DOHH2 (cell line): ENCODE measurements around the gene OR10A3.

Source experiments
- CTCF ChIP-seq: fragments of 200-600 bp; sonication (generic); IDR thresholded peaks from one replicate; pipeline ENCODE4 v1.5.1; 2014; ENCODE audit warnings: antibody characterized with exemption, mild to moderate bottlenecking, low read depth, low read length; ENCODE audit not compliant: poor library complexity, severe bottlenecking
- EZH2phosphoT487 ChIP-seq: fragments of 200-600 bp; sonication (generic); IDR thresholded peaks from 2 replicates; pipeline ENCODE4 v1.6.1; 2017; ENCODE audit warnings: borderline replicate concordance, mild to moderate bottlenecking, antibody characterized with exemption, low read length, moderate library complexity, mixed read lengths

- TF ChIP-seq CTCF: no peak
- TF ChIP-seq EZH2phosphoT487: no peak
These were observed 26.3 kb upstream of the OR10A3 start for GRCh38 chr11:7967826-7968225.
